GM10266 (cell line): ENCODE measurements around the gene MPP2.

ENCODE experiments used
- DNase-seq: peaks from one replicate; pipeline ENCODE4 v3.0.0; 2012; ENCODE audit errors: extremely low spot score
- CTCF ChIP-seq: IDR thresholded peaks from 2 replicates; pipeline ENCODE4 v1.5.1; 2012; ENCODE audit warnings: mild to moderate bottlenecking, low read depth; ENCODE audit not compliant: control insufficient read depth, insufficient read depth; ENCODE audit errors: missing control alignments

Gene MPP2

DNA sequence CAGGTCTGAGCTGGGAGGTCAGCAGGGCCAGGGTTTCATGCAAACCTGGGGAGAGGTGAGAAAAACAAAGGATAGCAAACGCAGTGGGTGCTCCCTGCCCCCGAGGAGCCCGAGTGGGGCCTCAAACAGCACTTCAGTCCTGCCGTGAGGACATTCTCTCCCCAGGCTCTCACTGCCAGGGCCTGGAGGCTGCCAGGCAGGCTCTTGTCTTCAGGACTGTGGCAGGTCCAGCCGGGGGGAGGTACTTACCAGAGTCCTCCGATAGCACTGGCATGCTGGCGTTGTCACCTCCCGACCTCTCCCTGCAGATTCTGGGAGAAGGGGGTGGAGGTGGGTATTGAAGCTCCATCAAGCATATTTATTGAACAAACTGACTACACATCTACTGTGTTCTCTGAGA lies 75.7 kb downstream of the MPP2 start:
- TF ChIP-seq CTCF: no peak
- DNase-seq: no peak

GRCh38 chr17:43830510-43831140 lies 76.7 kb downstream of the MPP2 start:
- DNase-seq: no peak
- TF ChIP-seq CTCF: no peak

DNA sequence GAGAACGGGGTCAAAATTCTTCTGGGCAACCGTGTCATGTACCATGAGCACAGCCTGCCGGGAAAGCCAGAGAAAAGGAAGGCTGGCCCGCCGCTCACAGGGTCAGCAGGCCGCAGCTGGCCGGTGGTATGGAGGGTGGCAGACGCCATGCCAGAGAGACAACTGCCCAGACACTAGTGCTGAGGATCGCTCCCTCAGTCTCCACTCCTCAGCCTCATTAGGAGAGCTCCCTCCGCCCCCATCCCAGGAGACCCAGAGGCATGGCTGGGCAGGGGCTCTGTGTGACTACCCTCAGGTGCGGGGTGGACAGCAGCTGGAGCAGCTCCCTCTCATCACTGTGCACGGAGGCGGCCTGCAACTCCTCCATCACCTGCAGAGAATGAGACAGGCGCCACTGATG lies 77.6 kb downstream of the MPP2 start:
- TF ChIP-seq CTCF: no peak
- no peak for DNase-seq

DNA sequence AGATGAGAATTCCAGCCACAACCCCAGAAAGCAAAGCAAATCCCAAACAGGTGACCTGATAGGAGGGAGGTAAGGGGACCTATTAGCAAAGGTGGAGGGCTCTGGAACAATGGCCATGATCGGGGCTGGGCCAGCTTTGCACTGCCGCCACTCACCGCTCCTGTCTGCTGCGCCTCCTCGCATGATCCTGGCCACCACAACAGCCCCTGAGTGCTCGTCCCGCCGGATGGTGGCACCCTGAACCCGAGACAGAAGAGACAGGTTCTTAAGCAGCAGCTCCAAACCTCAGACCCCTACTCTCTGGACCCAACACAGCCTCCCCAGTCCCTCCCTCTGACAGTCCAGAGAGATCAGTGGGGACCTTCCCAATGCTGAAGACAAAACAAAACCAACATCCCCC lies 79.7 kb downstream of the MPP2 start:
- DNase-seq: no peak
- TF ChIP-seq CTCF: no peak

DNA sequence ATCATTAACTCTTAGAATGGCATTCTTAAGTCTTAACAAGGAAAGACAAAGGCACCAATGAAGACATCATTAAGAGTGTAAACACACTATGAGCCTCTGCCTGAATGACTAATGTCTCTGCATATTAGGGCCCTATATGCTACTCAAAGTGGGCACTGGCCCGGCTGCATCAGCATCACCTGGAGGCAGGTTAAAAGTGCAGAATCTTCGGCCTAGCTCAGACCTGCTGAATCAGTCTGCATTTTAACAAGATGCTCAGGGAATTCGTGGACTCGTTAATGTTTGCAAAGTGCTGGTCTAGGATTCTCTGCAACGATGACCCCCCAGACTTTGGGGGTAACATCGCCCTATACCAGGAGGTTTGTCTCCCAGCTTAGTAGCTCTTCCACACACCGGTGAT lies 81.1 kb downstream of the MPP2 start:
- no peak for DNase-seq

GRCh38 chr17:43825567-43825966 lies 81.8 kb downstream of the MPP2 start:
- no peak for TF ChIP-seq CTCF
- DNase-seq: no peak

More for the DNA sequence above, 81.1 kb downstream of the MPP2 start:
- TF ChIP-seq CTCF: no peak
